Activated CD4-positive, CD25-positive, alpha-beta regulatory T cell treated with anti-CD3 and anti-CD28 coated beads, Interleukin-2, amount 50 U/mL, for 72 hours (primary cell): ENCODE data around the gene SWT1.

ENCODE experiments used
- DNase-seq: peaks from one replicate; pipeline ENCODE4 v3.0.0; 2021

SWT1 gene

DNA sequence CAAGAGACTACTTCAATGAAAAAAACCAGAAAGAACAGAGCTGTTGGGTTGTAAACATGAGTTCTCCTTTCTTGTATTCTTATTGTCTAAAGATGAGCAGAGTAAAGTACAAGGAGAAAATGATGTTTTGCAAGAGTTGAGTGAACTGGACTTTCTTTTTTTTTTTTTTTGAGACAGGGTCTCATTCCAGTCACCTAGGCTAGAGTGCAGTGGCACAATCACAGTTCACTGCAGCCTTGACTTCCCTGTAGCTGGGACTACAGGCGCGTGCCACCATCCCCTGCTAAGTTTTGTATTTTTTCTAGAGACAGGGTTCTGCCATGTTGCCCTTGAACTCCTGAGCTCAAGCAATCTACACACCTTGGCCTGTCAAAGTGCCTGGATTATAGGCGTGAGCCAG lies 167.2 kb downstream of the SWT1 start:
- DNase-seq: no peak

DNA sequence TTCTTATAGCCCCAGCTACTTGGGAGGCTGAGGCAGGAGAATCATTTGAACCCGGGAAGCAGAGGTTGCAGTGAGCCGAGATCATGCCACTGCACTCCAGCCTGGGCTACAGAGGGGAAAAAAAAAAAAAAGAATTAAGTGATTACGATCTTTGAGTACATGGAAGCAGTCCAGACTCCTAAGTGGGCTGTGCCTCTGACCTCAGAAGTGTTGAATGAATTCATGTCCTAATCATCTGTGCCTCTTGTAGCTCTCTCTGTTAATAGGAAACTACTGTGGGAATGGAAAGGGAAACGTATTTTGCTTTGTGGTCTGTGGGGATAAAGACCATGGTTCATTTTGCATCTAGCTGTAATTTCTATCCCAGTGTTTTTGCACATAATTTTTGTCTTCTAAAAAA lies 168.4 kb downstream of the SWT1 start:
- DNase-seq: no peak

DNA sequence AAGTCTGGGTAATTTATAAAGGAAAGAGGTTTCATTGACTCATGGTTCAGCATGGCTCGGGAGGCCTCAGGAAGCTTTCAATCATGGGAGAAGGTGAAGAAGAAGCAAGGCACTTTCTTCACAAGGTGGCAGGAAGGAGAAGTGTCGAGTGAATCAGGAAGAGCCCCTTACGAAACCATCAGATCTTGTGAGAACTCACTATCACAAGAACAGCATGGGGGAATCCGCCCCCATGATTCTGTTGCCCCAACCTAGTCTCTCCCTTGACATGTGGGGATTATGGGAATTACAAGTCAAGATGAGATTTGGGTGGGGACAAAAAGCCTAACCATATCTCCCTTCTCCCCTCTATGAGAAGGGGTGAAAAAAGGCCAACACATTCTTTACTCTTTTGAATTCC lies 171.3 kb downstream of the SWT1 start:
- no peak for DNase-seq

DNA sequence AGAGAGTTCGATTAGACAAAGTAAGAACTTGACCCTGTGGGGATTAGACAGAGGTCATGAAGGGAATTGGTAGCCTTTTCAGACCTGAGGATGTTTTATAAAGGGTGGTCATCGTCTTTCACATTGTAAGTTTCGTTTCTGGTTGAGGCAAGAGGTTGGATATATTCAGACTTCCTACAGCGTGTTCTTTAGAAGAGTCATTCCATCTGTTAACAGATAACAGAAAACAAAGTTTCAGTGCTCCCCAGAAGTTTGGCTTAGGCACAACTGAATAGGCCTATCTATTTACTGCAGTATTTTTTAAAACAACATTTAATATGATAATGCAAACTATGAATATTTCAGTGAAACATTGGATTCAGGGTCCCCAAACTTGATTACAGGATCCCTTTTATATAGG lies 177.2 kb downstream of the SWT1 start:
- DNase-seq: no peak

DNA sequence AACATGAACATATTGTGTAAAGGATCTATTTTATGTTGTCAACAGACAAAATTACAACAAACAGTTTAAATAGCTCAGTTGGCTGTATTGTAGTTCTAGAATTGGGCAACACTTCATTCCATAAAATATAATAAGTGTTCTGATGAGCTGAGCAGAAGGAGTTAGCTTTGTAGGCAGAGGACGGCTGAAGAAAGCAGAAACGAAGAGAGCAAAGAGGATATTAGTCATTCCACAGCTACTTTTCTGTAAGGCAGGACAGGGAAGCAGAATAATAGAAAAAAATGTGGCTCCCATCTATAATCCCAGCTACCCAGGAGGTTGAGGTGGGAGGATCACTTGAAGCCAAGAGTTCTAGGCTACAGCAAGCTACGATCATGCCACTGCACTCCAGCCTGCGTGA lies 180.3 kb downstream of the SWT1 start:
- DNase-seq: no peak

DNA sequence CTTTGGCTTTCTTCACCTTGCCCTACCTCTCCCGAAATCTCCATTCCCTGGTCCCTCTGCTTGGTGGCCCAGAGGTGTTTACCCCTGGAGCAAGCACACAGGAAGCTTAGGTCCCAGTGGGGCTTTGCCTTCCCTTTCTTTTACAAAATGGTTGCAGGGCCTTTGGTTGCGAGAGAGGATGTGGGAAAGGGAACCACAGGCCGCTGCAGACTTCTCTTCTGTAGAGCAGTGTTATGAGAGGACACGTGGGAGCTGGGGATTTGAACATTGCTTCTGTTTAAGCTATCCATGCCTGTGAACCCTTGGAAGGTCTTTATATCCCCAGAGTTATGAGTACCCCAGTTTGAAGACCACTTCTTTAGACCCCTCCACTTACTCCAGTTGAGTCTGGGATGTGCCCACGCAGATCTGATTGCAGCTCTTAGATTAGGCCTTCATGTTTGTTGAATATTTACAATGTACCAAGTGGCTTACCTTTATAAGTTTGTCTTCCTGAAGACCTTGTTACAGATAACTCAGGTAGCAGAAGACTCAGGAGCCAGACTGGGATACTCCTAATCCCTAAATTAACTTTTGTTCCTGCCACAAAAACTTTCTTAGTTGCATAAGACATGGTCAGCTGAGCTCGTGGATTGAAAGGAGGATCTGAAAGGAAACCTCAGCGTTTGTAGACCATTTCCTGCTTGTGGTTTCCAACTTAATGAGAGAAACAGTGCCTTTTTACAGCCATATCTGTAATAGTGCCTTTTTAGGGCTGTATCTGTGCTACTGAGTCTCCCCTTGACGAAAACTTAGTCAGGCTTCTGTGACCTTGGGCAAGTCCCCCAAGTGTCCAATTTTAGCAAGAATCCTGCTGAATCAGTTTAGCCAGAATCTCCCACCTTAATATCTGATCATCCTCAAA lies 182.0 kb downstream of the SWT1 start:
- no peak for DNase-seq

DNA sequence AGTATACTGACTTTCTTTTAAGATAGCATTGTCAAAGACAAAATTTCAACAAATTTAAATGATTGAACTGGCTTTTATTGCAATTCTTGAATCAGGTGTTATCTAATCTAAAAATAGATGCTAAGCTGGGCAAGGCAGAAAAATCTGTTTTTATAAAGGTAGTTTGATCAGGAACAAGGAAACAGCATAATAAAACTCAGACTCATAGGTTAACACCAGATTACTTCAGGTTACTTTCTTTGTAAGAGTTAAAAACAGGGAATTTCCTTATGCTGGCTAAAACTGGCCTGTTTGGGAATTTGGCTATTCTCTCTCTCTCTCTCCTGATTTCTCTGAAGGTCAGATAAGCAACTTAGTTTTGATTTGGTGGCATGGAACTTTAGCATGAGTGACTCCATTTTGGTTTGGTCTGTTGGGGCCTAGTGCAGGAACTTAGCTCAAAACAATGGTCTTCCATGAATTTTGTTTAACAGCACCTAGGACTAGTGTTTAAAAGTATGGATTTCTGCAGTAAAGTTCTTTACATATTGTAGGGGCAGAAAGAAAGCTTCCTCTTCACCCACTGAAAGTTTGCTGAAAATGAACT lies 184.3 kb downstream of the SWT1 start:
- DNase-seq: no peak
